Muscle of arm (tissue), 12 donors: Measurements from ENCODE around the gene PRKCA. TPM values are rescaled to one million over a fixed set of nuclear protein-coding genes. Genes with fewer than 3 reads are reported as not detected.
"Not testable (repeated sequence)": the region's sequence is repeated elsewhere in the genome, so short reads cannot be mapped to it uniquely, and the experiment has no call there.

ENCODE experiments used
- DNase-seq: peaks from one replicate; pipeline ENCODE4 v3.0.0-alpha.2; 2013
- polyA plus RNA-seq, 12 donors: library from polyadenylated mRNA; unstranded; fragments of 120-200 nt; gene quantifications; one replicate each; pipeline ENCODE4 v1.2.1, GENCODE V29; 2013; ENCODE audit not compliant: insufficient read length in 12 of 12

Gene PRKCA
- polyA plus RNA-seq, 12 donors = 2.5 to 9.1 (median 3.4) TPM; not detected in 1

DNA sequence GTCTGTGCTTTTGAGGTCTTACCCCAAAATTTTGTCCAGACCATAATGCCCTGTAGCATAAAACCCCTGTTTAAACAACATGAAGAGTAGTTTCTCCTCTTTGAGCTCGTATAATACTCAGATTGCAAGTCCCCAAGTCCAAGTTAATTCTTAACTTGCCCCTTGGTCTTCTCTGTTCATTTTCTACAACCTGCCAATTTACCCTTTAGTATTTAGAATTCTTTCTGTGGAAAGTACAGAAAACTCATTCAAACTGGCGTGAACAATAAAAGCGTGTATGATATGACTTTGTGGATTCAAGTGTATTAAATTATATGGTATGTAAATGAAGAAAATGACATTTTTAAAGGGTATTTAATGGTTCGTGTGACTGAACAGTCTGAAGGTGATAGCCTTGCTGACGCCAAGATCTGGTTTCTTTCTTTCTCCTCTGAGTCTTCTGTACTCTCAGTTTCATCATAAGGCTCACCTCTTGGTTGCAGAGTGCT, 185.6 kb downstream of the PRKCA start:
- DNase-seq = no peak

GRCh38 chr17:66488864-66489263, 186.5 kb downstream of the PRKCA start:
- DNase-seq = no peak

DNA sequence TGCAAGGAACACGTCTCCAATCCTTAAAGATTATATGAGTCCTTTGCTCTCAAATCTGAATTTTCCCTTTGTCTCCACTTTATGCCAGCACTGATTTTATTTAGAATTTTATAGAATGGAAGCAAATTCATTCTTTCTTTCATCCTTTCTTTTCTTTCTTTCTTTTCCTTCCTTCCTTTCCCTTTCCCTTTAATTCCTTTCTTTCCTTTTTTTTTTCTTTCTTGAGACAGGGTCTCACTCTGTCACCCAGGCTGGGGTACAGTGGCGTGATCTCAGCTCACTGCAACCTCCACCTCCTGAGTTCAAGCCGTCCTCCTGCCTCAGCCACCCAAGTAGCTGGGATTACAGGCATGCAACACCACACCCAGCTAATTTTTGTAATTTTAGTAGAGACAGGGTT, 187.2 kb downstream of the PRKCA start:
- not testable (repeated sequence) for DNase-seq

DNA sequence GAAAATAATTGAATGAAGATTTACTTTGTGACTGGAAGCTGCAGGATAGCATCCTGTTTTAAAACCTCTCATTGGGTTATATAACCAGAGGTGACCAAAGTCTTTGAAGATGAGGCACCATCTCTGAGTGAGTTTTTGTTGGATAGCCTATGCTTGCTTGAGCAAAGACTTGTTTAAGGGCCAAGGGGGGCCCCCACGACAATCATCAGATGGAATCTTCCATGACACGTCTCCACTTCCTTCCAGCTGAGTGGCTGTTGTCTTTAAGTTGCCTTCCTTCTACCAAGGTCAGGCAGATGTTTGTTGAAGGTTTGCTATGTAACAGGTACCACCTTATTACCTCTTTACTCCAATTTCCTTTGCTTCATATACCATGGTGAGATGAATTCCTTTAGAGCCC, 188.8 kb downstream of the PRKCA start:
- DNase-seq = no peak

DNA sequence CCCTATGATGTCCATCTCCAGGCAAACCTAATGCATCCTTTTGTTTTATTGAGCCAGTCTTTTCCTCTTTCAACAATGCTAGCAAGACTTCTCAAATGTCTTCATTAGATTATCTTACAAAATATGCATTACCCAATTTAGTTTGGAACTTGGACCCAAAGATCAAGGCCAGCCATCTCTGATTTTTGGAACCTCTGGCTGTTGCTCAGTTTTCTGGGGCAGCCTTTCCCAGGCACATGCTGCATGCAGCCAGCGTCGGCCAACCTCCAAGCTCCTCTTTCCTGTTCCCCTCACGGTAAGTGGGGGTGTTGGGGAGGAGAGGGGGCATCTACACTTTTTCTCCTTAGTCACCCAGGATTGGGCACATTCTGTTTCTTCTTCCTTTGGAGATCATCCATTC, 189.3 kb downstream of the PRKCA start:
- DNase-seq = no peak

- DNase-seq = no peak
These were observed 189.7 kb downstream of the PRKCA start for GRCh38 chr17:66492080-66492479.

- DNase-seq = no peak
These were observed 190.2 kb downstream of the PRKCA start for GRCh38 chr17:66492561-66493005.

GRCh38 chr17:66493283-66494019, 191.0 kb downstream of the PRKCA start:
- DNase-seq = no peak

GRCh38 chr17:66494023-66494803, 191.8 kb downstream of the PRKCA start:
- DNase-seq = no peak

- DNase-seq = no peak
These were observed 192.6 kb downstream of the PRKCA start for GRCh38 chr17:66495035-66495434.

GRCh38 chr17:66496306-66496705, 193.9 kb downstream of the PRKCA start:
- DNase-seq = no peak

- DNase-seq = no peak
These were observed 196.2 kb downstream of the PRKCA start for GRCh38 chr17:66498580-66498979.

DNA sequence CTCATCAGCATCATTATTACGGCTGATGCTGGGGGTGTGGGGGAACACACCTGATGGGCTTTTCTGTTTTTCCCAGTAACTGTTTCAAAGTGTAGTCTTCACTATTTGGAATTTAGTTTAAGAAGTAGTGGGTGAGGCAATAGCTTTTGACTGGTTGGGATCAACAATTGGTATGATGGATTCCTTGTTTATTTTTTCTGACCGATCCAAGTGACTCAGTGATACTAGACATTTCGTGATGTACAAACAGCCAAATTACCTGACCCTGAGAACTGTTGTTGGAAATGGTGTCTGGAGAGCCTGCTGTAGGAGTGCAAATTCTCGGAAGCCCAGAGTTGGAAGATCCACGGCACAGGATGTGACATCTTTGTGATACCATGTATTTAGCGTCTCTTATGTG, 204.2 kb downstream of the PRKCA start:
- no peak for DNase-seq

DNA sequence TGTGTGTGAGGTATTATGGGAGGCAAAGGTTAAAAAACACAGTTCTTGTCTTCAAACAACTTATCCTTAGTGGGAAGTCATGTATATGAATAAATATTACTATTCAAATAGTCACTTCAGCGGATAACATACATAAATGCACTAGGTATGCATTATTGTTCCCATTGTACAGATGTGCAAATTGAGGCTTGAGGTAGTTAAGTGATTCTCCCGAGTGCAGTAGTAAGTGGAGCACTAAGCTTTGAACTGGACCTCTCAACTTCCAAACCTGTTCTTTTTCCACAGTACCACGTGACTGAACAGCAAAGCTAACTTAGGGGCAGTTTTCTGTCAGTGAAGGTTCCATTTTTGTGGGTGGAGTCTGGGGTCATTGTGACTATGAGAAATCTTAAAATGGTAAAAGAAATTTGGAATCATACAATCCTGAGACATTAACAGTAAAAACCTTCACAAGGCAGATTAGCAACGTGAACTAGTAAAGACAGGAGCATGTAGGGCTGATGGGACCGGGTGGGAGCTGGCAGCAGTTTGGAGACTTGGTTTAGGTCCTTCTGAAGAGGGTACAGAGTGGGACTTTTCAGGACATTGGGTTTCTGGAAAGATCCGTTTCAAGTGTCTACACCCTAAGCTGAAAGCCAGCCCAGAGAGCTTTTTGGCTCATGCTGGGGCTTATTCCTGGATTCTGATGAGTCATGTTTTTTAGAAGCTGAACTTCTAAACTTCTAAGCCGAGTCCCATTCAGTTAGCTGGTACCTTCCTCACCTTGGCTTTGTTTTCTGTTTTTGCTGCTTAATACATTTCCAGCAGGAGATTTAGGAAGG, 204.9 kb downstream of the PRKCA start:
- no peak for DNase-seq

GRCh38 chr17:66507982-66508760, 205.8 kb downstream of the PRKCA start:
- no peak for DNase-seq

DNA sequence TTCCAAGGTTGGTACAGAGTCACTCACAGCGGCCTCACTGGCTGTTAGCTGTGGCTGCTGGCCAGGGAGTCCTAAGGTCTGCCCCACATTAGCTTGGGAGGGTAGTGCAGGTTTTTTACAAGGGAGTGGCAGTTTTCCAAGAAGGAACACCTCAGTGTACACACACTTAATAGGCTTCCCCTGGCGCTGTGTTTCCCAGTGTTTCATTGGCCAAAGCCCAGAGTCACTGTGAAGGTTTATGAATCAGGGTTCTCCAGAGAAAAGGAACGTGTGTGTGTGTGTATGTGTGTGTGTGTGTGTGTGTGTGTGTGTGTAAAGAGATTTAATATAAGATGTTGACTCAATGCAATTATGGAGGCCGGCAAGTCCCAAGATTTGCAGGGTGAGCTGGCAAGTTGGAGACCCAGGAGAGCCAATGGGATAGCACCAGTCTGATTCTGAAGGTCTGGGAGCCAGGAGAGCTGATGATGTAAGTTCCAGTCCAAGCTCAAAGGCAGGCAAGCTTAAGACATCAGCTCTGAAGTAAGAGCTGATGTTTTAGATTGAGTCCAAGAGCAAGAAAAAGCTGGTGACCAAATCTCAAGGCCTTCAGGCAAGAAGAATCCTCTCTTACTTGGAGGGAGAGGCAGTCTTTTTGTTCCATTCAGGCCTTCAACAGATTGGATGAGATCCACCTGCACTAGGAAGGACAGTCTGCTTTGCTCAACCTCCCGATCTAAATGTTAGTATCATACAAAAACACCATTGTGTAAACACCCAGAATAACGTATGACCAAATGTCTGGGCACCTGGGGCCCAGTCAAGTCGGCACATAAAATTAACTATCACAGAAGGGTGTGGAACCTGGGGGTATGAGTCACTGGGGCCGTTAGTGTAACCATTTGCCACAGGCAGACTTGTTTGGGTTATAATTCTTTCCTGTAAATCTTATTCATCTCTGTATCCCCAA, 206.8 kb downstream of the PRKCA start:
- no peak for DNase-seq

GRCh38 chr17:66509926-66510325, 207.5 kb downstream of the PRKCA start:
- DNase-seq = no peak

- no peak for DNase-seq
These were observed 208.7 kb downstream of the PRKCA start for GRCh38 chr17:66511135-66511534.

DNA sequence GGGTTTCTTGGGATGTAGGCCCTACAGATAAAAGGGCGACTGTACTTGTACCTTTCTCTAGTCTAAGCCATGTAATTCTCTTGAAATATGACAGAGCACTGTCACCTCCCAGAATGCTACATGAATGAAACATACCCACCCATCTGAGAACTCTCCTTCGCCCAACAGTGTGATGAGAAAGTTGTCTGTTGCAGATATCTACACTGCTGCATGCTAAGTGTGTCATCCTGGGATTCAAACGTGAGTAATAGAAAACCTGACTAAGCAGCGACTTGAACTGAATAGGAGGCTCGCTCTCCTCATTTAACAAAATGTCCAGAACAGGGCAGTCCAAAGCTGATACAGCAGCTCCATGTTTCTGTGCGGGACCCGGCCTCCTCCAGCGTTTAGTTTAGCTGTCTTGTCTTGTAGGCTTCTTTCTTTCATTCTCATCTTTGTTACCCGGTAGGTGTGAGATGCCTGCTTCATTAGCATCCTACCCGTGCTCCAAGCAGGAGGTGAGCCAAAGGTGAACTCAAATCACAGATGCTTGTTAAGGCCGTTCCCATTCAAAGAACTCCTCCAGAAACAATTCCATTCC, 211.9 kb downstream of the PRKCA start:
- no peak for DNase-seq

DNA sequence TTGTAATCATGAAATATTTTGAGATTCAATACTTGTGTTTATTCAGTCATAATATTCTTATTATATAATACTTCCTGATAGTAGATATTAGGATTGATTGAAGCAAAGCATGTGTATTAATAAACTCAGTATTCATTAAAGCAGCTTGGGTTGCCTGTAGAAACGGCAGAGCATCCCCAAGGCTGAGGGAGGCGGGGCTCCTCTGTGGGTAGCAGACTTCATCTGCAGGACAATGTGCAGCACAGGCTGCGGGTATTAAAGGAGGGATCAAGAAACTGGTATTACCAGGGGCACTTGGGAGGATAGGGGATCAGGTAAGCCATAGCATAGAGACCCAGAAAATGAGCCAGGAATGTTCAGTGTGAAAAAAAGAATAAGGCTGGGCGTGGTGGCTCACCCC, 213.6 kb downstream of the PRKCA start:
- DNase-seq = no peak
